HG03175 (cell line): Measurements from ENCODE around the gene COL1A1.

Experiments
- ATAC-seq: cut with Tn5 transposase; IDR thresholded peaks from one replicate; pipeline ENCODE4 v1.9.1; 2021; ENCODE audit warnings: mild to moderate bottlenecking, moderate library complexity; ENCODE audit not compliant: unreplicated experiment

The COL1A1 gene

GRCh38 chr17:50201276-50201854 lies at the start of gene COL1A1:
Gene COL1A1 (minus strand): TSS chr17:50201631. CDS start chr17:50201513, 118 bp downstream.
- no peak for ATAC-seq

- ATAC-seq: no peak
Observed at GRCh38 chr17:50248255-50248654, 46.8 kb upstream of the COL1A1 start.

- no peak for ATAC-seq
Observed at GRCh38 chr17:50244771-50245170, 43.3 kb upstream of the COL1A1 start.

GRCh38 chr17:50241431-50241830 lies 40.0 kb upstream of the COL1A1 start:
- no peak for ATAC-seq

- ATAC-seq: no peak
Observed at GRCh38 chr17:50240851-50241250, 39.4 kb upstream of the COL1A1 start.

- no peak for ATAC-seq
Observed at GRCh38 chr17:50239937-50240336, 38.5 kb upstream of the COL1A1 start.

GRCh38 chr17:50238601-50239280 lies 37.3 kb upstream of the COL1A1 start:
- no peak for ATAC-seq

- no peak for ATAC-seq
Observed at GRCh38 chr17:50237901-50238300, 36.5 kb upstream of the COL1A1 start.

- no peak for ATAC-seq
Observed at GRCh38 chr17:50234581-50234980, 33.1 kb upstream of the COL1A1 start.

GRCh38 chr17:50225701-50226240 lies 24.3 kb upstream of the COL1A1 start:
- no peak for ATAC-seq

- ATAC-seq: no peak
Observed at GRCh38 chr17:50222922-50223321, 21.5 kb upstream of the COL1A1 start.

- no peak for ATAC-seq
Observed at GRCh38 chr17:50221864-50222545, 20.6 kb upstream of the COL1A1 start.

GRCh38 chr17:50221266-50221863 lies 19.9 kb upstream of the COL1A1 start:
- ATAC-seq: no peak

GRCh38 chr17:50220811-50221210 lies 19.4 kb upstream of the COL1A1 start:
- no peak for ATAC-seq

- ATAC-seq: no peak
Observed at GRCh38 chr17:50219939-50220465, 18.6 kb upstream of the COL1A1 start.

GRCh38 chr17:50219342-50219741 lies 17.9 kb upstream of the COL1A1 start:
- ATAC-seq: no peak

- ATAC-seq: no peak
Observed at GRCh38 chr17:50218771-50219315, 17.4 kb upstream of the COL1A1 start.

- ATAC-seq: no peak
Observed at GRCh38 chr17:50218071-50218759, 16.8 kb upstream of the COL1A1 start.

GRCh38 chr17:50217591-50217990 lies 16.2 kb upstream of the COL1A1 start:
- ATAC-seq: no peak

- no peak for ATAC-seq
Observed at GRCh38 chr17:50214976-50215760, 13.7 kb upstream of the COL1A1 start.
